Measurements from ENCODE around the gene DNAH14.
"Not testable (repeated sequence)": the region's sequence is repeated elsewhere in the genome, so short reads cannot be mapped to it uniquely, and the experiment has no call there.

DNA sequence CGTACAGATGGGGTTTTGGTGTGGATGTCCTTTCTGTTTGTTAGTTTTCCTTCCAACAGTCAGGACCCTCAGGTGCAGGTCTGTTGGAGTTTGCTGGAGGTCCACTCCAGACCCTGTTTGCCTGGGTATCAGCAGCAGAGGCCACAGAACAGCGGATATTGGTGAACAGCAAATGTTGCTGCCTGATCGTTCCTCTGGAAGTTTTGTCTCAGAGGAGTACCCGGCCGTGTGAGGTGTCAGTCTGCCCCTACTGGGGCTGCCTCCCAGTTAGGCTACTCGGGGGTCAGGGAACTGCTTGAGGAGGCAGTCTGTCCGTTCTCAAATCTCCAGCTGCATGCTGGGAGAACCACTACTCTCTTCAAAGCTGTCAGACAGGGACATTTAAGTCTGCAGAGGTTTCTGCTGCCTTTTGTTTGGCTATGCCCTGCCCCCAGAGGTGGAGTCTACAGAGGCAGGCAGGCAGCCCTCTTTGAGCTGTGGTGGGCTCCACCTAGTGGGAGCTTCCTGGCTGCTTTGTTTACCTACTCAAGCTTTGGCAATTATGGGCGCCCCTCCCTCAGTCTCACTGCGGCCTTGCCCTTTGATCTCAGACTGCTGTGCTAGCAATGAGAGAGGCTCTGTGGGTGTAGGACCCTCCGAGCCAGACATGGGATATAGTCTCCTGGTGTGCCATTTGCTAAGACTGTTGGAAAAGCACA, 16.3 kb downstream of the DNAH14 start:
- TF ChIP-seq, protein P1, sequence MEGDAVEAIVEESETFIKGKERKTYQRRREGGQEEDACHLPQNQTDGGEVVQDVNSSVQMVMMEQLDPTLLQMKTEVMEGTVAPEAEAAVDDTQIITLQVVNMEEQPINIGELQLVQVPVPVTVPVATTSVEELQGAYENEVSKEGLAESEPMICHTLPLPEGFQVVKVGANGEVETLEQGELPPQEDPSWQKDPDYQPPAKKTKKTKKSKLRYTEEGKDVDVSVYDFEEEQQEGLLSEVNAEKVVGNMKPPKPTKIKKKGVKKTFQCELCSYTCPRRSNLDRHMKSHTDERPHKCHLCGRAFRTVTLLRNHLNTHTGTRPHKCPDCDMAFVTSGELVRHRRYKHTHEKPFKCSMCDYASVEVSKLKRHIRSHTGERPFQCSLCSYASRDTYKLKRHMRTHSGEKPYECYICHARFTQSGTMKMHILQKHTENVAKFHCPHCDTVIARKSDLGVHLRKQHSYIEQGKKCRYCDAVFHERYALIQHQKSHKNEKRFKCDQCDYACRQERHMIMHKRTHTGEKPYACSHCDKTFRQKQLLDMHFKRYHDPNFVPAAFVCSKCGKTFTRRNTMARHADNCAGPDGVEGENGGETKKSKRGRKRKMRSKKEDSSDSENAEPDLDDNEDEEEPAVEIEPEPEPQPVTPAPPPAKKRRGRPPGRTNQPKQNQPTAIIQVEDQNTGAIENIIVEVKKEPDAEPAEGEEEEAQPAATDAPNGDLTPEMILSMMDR (IDR thresholded peaks at IDR 0.05) = not testable (repeated sequence)
- not testable (repeated sequence) for TF ChIP-seq POLR2A (IDR thresholded peaks at IDR 0.05)

Data from body of pancreas (tissue), 4 donors.